GM12891 (cell line): ENCODE measurements around the gene SPEN.

ENCODE experiments used
- POLR2A ChIP-seq: IDR thresholded peaks from 2 replicates; pipeline ENCODE4 v1.6.1; 2011; ENCODE audit warnings: low read depth, low read length, control low read depth
- POLR2AphosphoS5 ChIP-seq: IDR thresholded peaks from 2 replicates; pipeline ENCODE4 v1.6.1; 2011; ENCODE audit warnings: low read depth, low read length, control low read depth
- POU2F2 ChIP-seq: IDR thresholded peaks from 2 replicates; pipeline ENCODE4 v1.6.1; 2011; ENCODE audit warnings: low read depth, mild to moderate bottlenecking, control low read depth, low read length, moderate library complexity
- SPI1 ChIP-seq: IDR thresholded peaks from 2 replicates; pipeline ENCODE4 v1.6.1; 2011; ENCODE audit warnings: low read depth, low read length, control low read depth
- TAF1 ChIP-seq: IDR thresholded peaks from 2 replicates; pipeline ENCODE4 v1.6.1; 2011; ENCODE audit warnings: low read depth, low read length, control low read depth

DNA sequence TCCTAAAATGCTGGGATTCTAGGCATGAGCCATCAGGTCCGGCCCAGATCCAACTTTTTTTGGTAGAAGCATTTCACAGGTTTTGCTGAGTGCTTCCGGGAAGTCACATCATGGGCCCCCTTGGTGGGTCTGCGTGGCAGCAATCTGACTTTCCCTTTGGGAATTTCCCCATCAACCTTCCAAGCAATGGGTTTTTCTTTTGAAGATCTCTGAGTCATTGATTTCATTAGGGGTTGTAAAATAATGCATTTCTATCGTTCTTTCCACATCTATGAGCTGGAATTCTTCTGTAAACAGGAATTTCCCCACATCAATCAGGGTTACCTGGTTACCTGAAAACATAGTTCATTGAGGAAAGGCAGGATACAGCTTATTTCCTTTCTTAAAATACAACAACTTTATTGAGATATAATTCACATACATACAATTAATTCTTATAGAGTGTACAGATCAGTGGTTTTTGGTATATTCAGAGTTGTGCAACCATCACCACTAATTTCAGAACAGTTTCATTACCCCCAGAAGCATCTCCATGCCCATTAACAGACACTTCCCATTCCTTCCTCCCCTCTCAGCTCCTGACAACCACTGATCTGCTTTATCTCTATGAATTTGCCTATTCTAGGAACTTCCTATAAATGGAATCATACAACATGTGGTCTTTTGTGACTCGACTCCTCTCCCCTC lies 138.2 kb downstream of the SPEN start:
- no peak for TF ChIP-seq POLR2A
- no peak for TF ChIP-seq POLR2AphosphoS5
- no peak for TF ChIP-seq SPI1
- TF ChIP-seq POU2F2: no peak
- no peak for TF ChIP-seq TAF1
